ENCODE data around the gene DSC2.

GRCh38 chr18:31049189-31049588, 53.0 kb downstream of the DSC2 start:
- TF ChIP-seq, protein P1, sequence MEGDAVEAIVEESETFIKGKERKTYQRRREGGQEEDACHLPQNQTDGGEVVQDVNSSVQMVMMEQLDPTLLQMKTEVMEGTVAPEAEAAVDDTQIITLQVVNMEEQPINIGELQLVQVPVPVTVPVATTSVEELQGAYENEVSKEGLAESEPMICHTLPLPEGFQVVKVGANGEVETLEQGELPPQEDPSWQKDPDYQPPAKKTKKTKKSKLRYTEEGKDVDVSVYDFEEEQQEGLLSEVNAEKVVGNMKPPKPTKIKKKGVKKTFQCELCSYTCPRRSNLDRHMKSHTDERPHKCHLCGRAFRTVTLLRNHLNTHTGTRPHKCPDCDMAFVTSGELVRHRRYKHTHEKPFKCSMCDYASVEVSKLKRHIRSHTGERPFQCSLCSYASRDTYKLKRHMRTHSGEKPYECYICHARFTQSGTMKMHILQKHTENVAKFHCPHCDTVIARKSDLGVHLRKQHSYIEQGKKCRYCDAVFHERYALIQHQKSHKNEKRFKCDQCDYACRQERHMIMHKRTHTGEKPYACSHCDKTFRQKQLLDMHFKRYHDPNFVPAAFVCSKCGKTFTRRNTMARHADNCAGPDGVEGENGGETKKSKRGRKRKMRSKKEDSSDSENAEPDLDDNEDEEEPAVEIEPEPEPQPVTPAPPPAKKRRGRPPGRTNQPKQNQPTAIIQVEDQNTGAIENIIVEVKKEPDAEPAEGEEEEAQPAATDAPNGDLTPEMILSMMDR (IDR thresholded peaks at IDR 0.05): no peak
- no peak for TF ChIP-seq POLR2AphosphoS5 (IDR thresholded peaks at IDR 0.05)
- no peak for TF ChIP-seq POLR2A (IDR thresholded peaks at IDR 0.05)
